Stimulated activated CD8-positive, alpha-beta memory T cell treated with anti-CD3 and anti-CD28 coated beads, Interleukin-4, amount 100 ng/mL, for 48 hours (primary cell): ENCODE data around the gene TMEM37.
"Not testable (repeated sequence)": the region's sequence is repeated elsewhere in the genome, so short reads cannot be mapped to it uniquely, and the experiment has no call there.

ENCODE experiments used
- DNase-seq: peaks from one replicate; pipeline ENCODE4 v3.0.0-alpha.2; 2020

Gene TMEM37

GRCh38 chr2:119431155-119431975, at the start of gene TMEM37:
Gene TMEM37, plus strand, starts transcription at chr2:119431854. Its CDS starts 50 bp downstream, at chr2:119431904.
- peak; percentile 26 for DNase-seq

GRCh38 chr2:119383410-119384140, 48.1 kb upstream of the TMEM37 start:
- DNase-seq = no peak

GRCh38 chr2:119384971-119385370, 46.7 kb upstream of the TMEM37 start:
- no peak for DNase-seq

GRCh38 chr2:119385466-119385865, 46.2 kb upstream of the TMEM37 start:
- DNase-seq = no peak

GRCh38 chr2:119387381-119388129, 44.1 kb upstream of the TMEM37 start:
- DNase-seq = peak; percentile 41

- no peak for DNase-seq
These were observed 41.9 kb upstream of the TMEM37 start for GRCh38 chr2:119389615-119390306.

GRCh38 chr2:119393971-119394748, 37.5 kb upstream of the TMEM37 start:
- DNase-seq = no peak

- DNase-seq = no peak
These were observed 34.5 kb upstream of the TMEM37 start for GRCh38 chr2:119397196-119397595.

GRCh38 chr2:119402106-119402505, 29.5 kb upstream of the TMEM37 start:
- DNase-seq = no peak

GRCh38 chr2:119402645-119403560, 28.8 kb upstream of the TMEM37 start:
- DNase-seq = no peak

GRCh38 chr2:119403618-119404017, 28.0 kb upstream of the TMEM37 start:
- not testable (repeated sequence) for DNase-seq

GRCh38 chr2:119405151-119405550, 26.5 kb upstream of the TMEM37 start:
- no peak for DNase-seq

- peak; percentile 40 for DNase-seq
These were observed 24.0 kb upstream of the TMEM37 start for GRCh38 chr2:119407430-119408220.

GRCh38 chr2:119408221-119408619, 23.4 kb upstream of the TMEM37 start:
- DNase-seq = no peak

- DNase-seq = no peak
These were observed 22.1 kb upstream of the TMEM37 start for GRCh38 chr2:119409506-119409905.

- no peak for DNase-seq
These were observed 16.8 kb upstream of the TMEM37 start for GRCh38 chr2:119414894-119415293.

- no peak for DNase-seq
These were observed 16.0 kb upstream of the TMEM37 start for GRCh38 chr2:119415630-119416029.

GRCh38 chr2:119416299-119416923, 15.2 kb upstream of the TMEM37 start:
- DNase-seq = no peak

GRCh38 chr2:119417908-119418307, 13.7 kb upstream of the TMEM37 start:
- no peak for DNase-seq
